Fibroblast of lung (primary cell): ENCODE data around the gene WDFY2. TPM values are rescaled to one million over a fixed set of nuclear protein-coding genes. Genes with fewer than 3 reads are reported as not detected.

ENCODE experiments used
- DNase-seq, 2 donors: peaks; one replicate each; pipeline versions ENCODE4 v3.0.0 to v3.0.0-alpha.2; 2010; ENCODE audit warnings: low read depth in 2 of 2
- H2AFZ ChIP-seq: 2 replicates; pipeline ENCODE4 v1.5.1; 2012; ENCODE audit warnings: low read length, control low read depth, inconsistent platforms
- H3K27ac ChIP-seq: 2 replicates; pipeline ENCODE4 v1.5.1; 2011; ENCODE audit warnings: low read length, control low read depth; ENCODE audit not compliant: insufficient read depth
- H3K27me3 ChIP-seq: 2 replicates; pipeline ENCODE4 v1.5.1; 2011; ENCODE audit warnings: mild to moderate bottlenecking, low read length; ENCODE audit not compliant: control insufficient read depth, insufficient read depth
- H3K36me3 ChIP-seq: 2 replicates; pipeline ENCODE4 v1.5.1; 2011; ENCODE audit warnings: low read length; ENCODE audit not compliant: control insufficient read depth, insufficient read depth
- H3K4me1 ChIP-seq: 2 replicates; pipeline ENCODE4 v1.5.1; 2011; ENCODE audit warnings: low read length; ENCODE audit not compliant: control insufficient read depth, insufficient read depth; ENCODE audit errors: extremely low read depth
- H3K4me2 ChIP-seq: 2 replicates; pipeline ENCODE4 v1.5.1; 2011; ENCODE audit warnings: low read length, control low read depth; ENCODE audit not compliant: insufficient read depth; ENCODE audit errors: extremely low read depth
- H3K4me3 ChIP-seq, 4 experiments: fragments of 200-600 bp in 1 of 4; sonication (generic) in 1 of 4; replicated peaks in 1 of 4; 2 replicates each; pipeline ENCODE4 v1.5.1; 2011 to 2016; ENCODE audit warnings: low read length in 4 of 4, low read depth in 3 of 4, mild to moderate bottlenecking in 3 of 4, control low read depth in 2 of 4, inconsistent platforms in 1 of 4, mixed read lengths in 1 of 4; ENCODE audit not compliant: insufficient read depth in 1 of 4; ENCODE audit errors: control extremely low read depth in 1 of 4
- H3K79me2 ChIP-seq: 2 replicates; pipeline ENCODE4 v1.5.1; 2012; ENCODE audit warnings: mild to moderate bottlenecking, low read length, inconsistent platforms; ENCODE audit not compliant: control insufficient read depth, insufficient read depth
- H3K9ac ChIP-seq: 2 replicates; pipeline ENCODE4 v1.5.1; 2011; ENCODE audit warnings: mild to moderate bottlenecking, low read length, control low read depth; ENCODE audit not compliant: insufficient read depth
- H3K9me3 ChIP-seq: 2 replicates; pipeline ENCODE4 v1.5.1; 2012; ENCODE audit warnings: low read depth, low read length; ENCODE audit not compliant: control insufficient read depth, insufficient read depth
- H4K20me1 ChIP-seq: 2 replicates; pipeline ENCODE4 v1.5.1; 2011; ENCODE audit warnings: low read length; ENCODE audit not compliant: control insufficient read depth, insufficient read depth; ENCODE audit errors: extremely low read depth
- EZH2 ChIP-seq: IDR thresholded peaks from 2 replicates; pipeline ENCODE4 v1.5.1; 2012; ENCODE audit warnings: low read length, control low read depth, mild to moderate bottlenecking; ENCODE audit errors: missing control alignments
- polyA plus RNA-seq, 2 donors: library from polyadenylated mRNA; depleted of rRNA in 1 of 2; stranded (reverse) in 1 of 2; unstranded in 1 of 2; fragments of >200 nt; gene quantifications; 2 replicates each; pipeline ENCODE4 v1.2.1, GENCODE V29; 2011 to 2012; ENCODE audit warnings: missing spikeins in 1 of 2
- total RNA-seq: library from RNA; depleted of rRNA; stranded (reverse); fragments of >200 nt; gene quantifications from 2 replicates; pipeline ENCODE4 v1.2.1, GENCODE V29; 2014
- TF ChIP-seq, protein P1 (sequence below), 2 donors: IDR thresholded peaks in 1 of 2; conservative IDR thresholded peaks in 1 of 2; 1 replicate in 1 of 2; 2 replicates in 1 of 2; pipeline ENCODE4 v1.5.1; 2011 to 2012; ENCODE audit warnings: low read length in 2 of 2, control low read depth in 1 of 2, inconsistent platforms in 1 of 2, low read depth in 1 of 2, mild to moderate bottlenecking in 1 of 2

Gene WDFY2
- total and polyA plus RNA-seq, 2 donors (not counting 1 experiment from before 2014, with no cell fraction given): 4.9 to 9.2 TPM

DNA sequence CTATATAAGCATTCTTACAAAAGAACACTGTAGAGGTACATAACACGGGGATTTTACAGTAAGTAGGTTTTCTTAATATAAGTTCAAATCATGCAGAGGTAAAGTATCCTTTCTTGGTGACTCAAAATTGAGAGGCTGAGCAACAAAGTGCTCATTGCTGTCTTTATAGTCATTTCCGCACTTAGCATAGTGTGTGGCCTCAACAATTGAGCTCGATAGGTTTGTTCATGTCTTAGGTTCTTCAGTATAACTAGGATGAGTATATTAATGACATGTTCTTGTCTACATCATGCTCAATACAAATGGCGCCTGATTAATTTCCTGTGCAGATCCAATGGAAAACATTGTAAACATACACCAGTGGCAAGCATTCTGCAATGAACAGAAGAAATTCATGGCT is 1.4 kb downstream of the WDFY2 start:
- no peak overlapping the region for H3K9ac ChIP-seq
- no peak for TF ChIP-seq EZH2
- TF ChIP-seq, protein P1, sequence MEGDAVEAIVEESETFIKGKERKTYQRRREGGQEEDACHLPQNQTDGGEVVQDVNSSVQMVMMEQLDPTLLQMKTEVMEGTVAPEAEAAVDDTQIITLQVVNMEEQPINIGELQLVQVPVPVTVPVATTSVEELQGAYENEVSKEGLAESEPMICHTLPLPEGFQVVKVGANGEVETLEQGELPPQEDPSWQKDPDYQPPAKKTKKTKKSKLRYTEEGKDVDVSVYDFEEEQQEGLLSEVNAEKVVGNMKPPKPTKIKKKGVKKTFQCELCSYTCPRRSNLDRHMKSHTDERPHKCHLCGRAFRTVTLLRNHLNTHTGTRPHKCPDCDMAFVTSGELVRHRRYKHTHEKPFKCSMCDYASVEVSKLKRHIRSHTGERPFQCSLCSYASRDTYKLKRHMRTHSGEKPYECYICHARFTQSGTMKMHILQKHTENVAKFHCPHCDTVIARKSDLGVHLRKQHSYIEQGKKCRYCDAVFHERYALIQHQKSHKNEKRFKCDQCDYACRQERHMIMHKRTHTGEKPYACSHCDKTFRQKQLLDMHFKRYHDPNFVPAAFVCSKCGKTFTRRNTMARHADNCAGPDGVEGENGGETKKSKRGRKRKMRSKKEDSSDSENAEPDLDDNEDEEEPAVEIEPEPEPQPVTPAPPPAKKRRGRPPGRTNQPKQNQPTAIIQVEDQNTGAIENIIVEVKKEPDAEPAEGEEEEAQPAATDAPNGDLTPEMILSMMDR (conservative IDR thresholded peaks at IDR 0.05 in 1 of 2, IDR thresholded peaks at IDR 0.05 in 1 of 2; ENCODE audit: low read depth in 1 of 2, low read length in 2 of 2): no peak
- H3K4me2 ChIP-seq: peak overlapping the region; percentile 91
- H3K27me3 ChIP-seq: no peaks in the 10 kb centered on the region
- H4K20me1 ChIP-seq: no peaks in the 10 kb centered on the region
- peak overlapping the region; percentile 84 for H3K27ac ChIP-seq
- H3K4me1 ChIP-seq: peaks cover 14% of the 10 kb centered on the region
- peak in 1 of 2 donors; percentile 71 for DNase-seq
- H3K4me3 ChIP-seq: peak overlapping the region; percentile 92 to 97 (median 92)
- no peak overlapping the region for H2AFZ ChIP-seq
- H3K36me3 ChIP-seq: no peaks in the 10 kb centered on the region
- no peaks in the 10 kb centered on the region for H3K9me3 ChIP-seq
- peaks cover 59% of the 10 kb centered on the region for H3K79me2 ChIP-seq

DNA sequence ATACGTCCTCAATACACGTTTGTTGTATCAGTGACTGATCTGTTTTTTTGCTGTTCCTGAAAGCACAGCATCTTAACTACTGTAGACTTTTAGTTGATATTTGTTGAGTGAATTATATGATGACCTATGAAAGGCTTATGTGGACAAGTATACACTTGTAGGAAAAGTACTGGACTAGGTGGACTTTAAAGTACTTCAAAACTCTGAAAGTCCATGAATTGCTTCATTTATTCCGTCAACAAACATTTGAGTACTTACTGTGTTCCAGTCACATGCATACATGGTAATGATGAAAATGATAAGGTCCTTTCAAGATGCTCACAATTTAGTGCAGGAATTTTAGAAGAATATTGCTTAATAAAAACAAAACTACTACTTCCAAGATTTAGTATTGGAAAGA is 3.1 kb downstream of the WDFY2 start:
- H3K9ac ChIP-seq: no peak overlapping the region
- H4K20me1 ChIP-seq: no peaks in the 10 kb centered on the region
- no peaks in the 10 kb centered on the region for H3K9me3 ChIP-seq
- H3K27ac ChIP-seq: no peak overlapping the region
- peaks cover 63% of the 10 kb centered on the region for H3K79me2 ChIP-seq
- no peak overlapping the region for H3K4me2 ChIP-seq
- no peaks in the 10 kb centered on the region for H3K27me3 ChIP-seq
- H2AFZ ChIP-seq: no peak overlapping the region
- no peak overlapping the region for H3K4me3 ChIP-seq
- TF ChIP-seq, protein P1 (conservative IDR thresholded peaks at IDR 0.05 in 1 of 2, IDR thresholded peaks at IDR 0.05 in 1 of 2; ENCODE audit: low read depth in 1 of 2, low read length in 2 of 2): no peak
- TF ChIP-seq EZH2: no peak
- H3K4me1 ChIP-seq: peaks cover 20% of the 10 kb centered on the region
- DNase-seq: no peak
- no peaks in the 10 kb centered on the region for H3K36me3 ChIP-seq

DNA sequence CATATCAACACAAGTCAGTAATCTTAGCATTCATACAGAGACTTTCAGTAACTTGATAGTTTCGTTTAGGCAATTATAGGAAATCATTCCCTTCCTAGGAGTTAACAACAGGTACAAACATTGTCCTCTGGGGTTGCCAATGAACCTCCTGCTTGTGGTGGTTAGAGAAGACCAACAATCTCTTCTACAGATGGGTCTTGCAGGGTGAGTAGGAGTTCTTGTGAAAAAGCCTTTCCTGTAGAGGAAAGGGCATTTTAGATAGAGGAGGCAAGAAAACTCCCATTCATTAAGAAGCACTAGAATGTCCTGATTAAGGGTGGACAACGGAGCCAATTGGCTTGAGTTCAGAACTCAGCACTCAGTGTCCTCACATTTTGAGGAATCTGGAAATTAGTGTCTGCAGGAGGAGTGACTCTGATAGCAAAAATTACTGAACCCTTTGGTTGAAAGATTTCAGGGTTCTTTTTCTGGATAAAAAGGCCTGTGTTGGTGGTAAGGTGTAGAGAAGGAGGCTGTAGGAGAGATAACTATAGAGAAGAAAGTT is 4.2 kb downstream of the WDFY2 start:
- no peak overlapping the region for H2AFZ ChIP-seq
- H3K9me3 ChIP-seq: no peaks in the 10 kb centered on the region
- H3K4me1 ChIP-seq: peaks cover 20% of the 10 kb centered on the region
- no peak overlapping the region for H3K9ac ChIP-seq
- no peak for TF ChIP-seq EZH2
- TF ChIP-seq, protein P1 (conservative IDR thresholded peaks at IDR 0.05 in 1 of 2, IDR thresholded peaks at IDR 0.05 in 1 of 2; ENCODE audit: low read depth in 1 of 2, low read length in 2 of 2): no peak
- H3K27me3 ChIP-seq: no peaks in the 10 kb centered on the region
- H3K27ac ChIP-seq: no peak overlapping the region
- H4K20me1 ChIP-seq: no peaks in the 10 kb centered on the region
- no peak for DNase-seq
- no peak overlapping the region for H3K4me3 ChIP-seq
- H3K79me2 ChIP-seq: peaks cover 72% of the 10 kb centered on the region
- H3K4me2 ChIP-seq: no peak overlapping the region
- no peaks in the 10 kb centered on the region for H3K36me3 ChIP-seq
